SU-DHL-6 (cell line): Measurements from ENCODE around the gene AP3B2.

Experiments
- CTCF ChIP-seq: fragments of 200-600 bp; sonication (generic); IDR thresholded peaks from one replicate; pipeline ENCODE4 v1.5.1; 2017; ENCODE audit warnings: antibody characterized with exemption, mild to moderate bottlenecking, low read length, moderate library complexity; ENCODE audit not compliant: insufficient read depth, poor library complexity, severe bottlenecking
- EZH2phosphoT487 ChIP-seq: fragments of 200-600 bp; sonication (generic), shearing (Covaris generic); conservative IDR thresholded peaks from 2 replicates; pipeline ENCODE4 v1.6.1; 2018; ENCODE audit warnings: mild to moderate bottlenecking, antibody characterized with exemption, low read length, moderate library complexity, mixed read lengths

GRCh38 chr15:82749951-82750830 is 40.5 kb upstream of the AP3B2 start:
- TF ChIP-seq CTCF (no peak), EZH2phosphoT487 (no peak)
